ENCODE results near the gene SMIM10.
"Not testable (repeated sequence)": the region's sequence is repeated elsewhere in the genome, so short reads cannot be mapped to it uniquely, and the experiment has no call there.

Gene SMIM10

DNA sequence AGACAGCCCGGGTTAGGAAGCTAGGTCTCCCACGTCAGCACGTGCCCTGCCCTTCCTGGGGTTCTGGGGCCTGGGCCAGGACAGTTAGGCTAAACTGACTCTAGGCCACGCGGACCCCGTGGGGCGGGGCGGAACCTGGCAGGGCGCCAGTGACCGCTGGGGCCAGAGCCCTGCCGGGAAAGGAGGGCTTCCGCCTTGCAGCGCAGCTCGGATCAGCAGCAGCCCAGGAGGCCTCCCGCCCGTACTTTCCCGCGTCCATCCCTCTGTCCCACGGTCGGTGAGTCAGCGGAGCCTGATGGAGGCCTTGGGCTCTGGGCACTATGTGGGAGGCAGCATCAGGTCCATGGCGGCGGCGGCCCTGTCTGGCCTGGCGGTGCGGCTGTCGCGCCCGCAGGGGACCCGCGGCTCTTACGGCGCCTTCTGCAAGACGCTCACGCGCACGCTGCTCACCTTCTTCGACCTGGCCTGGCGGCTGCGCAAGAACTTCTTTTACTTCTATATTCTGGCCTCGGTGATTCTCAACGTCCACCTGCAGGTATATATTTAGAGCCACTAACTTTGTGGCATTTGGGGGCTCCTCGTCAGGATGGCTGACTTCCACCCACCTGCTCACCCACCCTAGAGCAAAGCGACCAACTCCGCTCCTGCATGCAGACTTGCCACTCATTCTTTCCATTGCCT lies at the start of gene SMIM10:
Gene SMIM10 (plus strand): TSS at position 191 of the 681 bp plus-strand sequence. CDS start 105 bp downstream, at position 296.
- in situ Hi-C loops (cut with MboI; ENCODE audit: low sequenced_read_pairs): no loop called here

DNA sequence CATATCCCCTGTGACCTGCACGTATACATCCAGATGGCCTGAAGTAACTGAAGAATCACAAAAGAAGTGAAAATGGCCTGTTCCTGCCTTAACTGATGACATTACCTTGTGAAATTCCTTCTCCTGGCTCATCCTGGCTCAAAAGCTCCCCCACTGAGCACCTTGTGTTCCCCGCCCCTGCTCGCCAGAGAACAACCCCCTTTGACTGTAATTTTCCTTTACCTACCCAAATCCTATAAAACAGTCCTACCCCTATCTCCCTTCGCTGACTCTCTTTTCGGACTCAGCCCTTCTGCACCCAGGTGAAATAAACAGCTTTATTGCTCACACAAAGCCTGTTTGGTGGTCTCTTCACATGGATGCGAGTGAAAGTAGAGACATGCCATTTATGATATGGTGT lies 44.4 kb upstream of the SMIM10 start:
- in situ Hi-C loops (cut with MboI; ENCODE audit: low sequenced_read_pairs): not testable (repeated sequence)

DNA sequence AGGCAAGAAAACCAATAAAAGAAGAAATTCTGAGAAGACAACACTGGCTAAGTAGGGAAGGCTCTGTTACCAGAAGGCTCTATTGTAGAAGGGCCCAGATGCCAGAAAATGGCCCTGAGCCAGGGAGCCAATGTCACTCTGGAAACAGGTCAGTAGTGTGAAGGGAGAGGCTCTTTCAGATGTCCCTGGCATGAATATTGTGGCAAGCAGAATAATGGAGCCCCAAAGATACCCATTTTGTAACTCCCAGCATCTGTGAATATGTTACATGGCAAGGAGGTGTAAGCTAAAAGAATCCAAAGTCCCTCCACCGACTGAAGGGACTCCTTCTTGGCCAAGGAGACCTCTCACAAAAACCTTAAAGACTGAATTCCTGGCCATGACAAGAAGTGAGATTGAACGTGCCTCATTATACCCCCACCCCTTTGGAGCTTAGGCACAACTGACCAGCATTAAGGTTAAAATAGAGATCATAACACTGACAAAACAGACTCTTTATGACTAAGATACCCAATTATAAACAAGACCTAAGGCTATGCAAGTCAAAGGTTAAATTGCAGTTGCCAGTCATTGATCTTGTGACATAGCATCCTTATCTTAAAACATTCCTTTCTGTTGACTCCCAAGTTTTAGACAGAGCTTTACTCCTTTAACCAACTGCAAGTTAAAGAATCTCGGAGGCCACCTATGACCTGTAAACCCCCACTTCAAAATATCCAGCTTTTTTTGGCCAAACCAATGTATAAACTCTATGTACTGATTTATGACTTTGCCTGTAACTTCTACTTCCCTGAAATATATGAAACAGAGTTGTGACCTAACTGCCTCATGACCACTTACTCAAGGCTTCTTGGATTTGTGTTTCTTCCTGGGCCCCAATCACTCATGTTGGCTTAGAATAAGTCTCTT lies 42.2 kb upstream of the SMIM10 start:
- in situ Hi-C loops (cut with MboI; ENCODE audit: low sequenced_read_pairs): no loop called here

DNA sequence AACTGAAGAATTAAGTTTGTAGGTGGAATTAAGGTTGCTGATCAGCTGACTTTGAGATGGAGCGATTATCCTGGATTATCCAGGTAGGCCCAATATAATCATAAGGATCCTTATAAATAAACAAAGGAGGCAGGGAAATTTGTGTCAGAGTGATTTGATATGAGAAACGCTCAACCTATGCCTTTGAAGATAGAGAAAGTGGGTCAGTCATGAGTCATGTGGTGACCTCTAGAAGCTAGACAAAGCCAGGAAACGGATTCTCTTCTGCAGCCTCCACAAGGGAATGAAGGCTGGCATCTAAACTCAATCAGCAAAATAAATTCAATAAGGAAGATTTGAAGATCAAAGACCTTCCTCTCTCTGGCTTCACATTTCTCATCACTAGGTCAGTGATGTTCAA lies 41.5 kb upstream of the SMIM10 start:
- in situ Hi-C loops (cut with MboI; ENCODE audit: low sequenced_read_pairs): no loop called here

DNA sequence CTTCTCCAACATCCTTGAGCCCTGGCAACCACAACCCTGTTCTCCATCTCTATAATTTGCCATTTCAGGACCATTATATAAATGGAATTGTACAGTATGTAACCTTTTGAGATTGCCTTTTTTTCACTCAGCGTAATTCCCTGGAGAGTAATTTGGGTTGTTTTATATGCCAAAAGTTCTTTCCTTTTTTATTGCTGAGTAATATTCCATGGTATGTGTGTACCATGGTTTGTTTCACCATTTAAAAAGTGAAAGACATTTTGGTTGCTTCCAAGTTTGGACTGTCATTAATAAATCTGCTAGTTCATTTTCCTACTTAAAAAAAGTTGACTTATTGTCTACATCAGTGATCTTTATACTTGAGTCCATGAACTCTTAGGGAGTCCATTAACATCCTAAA lies 33.0 kb upstream of the SMIM10 start:
- in situ Hi-C loops (cut with MboI; ENCODE audit: low sequenced_read_pairs): no loop called here

DNA sequence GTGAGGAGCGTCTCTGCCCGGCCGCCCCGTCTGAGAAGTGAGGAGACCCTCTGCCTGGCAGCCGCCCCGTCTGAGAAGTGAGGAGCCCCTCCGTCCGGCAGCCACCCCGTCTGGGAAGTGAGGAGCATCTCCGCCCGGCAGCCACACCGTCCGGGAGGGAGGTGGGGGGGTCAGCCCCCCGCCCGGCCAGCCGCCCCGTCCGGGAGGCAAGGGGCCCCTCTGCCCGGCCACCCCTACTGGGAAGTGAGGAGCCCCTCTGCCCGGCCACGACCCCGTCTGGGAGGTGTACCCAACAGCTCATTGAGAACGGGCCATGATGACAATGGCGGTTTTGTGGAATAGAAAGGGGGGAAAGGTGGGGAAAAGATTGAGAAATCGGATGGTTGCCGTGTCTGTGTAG lies 30.4 kb upstream of the SMIM10 start:
- in situ Hi-C loops (cut with MboI; ENCODE audit: low sequenced_read_pairs): not testable (repeated sequence)

DNA sequence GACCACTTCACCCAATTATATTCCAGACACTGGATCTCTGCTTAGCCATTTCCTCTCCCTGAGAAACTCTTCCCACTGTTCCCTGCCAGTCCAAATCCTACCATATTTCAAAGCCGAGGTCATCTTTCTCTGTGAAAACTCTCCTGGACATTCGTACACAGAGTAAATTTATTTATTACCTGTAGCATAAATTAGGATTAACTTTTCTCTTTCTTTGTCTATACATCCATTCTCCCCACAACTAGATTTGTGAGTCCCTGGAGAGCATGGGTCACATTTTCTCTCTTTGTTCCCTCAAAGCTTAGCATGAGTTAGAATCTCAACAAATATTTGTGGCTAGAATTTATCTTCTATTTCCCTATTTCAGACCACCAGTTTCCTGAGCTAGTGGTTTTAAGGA lies 27.8 kb upstream of the SMIM10 start:
- in situ Hi-C loops (cut with MboI; ENCODE audit: low sequenced_read_pairs): no loop called here

DNA sequence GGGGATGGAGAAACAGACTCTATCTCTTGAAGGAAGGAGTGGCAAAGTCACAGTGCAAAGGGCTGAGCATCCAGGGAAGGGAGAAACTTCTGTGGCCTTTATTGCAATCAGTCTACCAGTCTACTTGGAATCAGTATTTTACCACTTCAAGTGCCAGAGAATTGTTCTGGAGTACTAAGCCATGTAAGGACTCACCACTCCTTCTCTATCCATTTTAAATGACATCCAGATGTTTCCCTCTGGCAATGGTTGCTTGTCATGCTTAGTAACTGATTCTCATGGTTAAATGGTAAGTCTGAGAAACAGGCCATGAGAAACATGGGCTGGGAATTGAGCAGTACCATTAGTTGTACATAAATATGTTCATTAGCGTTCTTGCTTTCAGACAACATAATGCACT lies 21.1 kb upstream of the SMIM10 start:
- in situ Hi-C loops (cut with MboI; ENCODE audit: low sequenced_read_pairs): no loop called here

DNA sequence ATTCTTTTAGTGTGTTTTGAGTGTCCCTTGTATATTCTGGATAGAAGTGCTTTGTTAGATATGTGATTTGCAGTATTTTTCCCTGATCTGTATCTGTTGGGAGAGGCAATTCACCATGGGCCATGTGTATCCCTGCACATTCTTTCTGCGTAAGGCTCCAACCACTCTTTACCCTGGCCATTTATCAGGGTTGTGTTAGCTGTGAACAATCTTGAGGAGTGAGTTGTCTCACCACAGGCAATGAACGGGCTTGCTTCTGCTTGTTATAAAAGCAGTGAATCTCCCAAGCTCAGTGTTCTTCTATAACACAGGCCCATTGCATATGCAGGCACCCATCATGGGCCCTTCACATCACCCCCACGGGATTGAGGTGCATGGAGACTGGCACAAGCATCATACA lies 18.9 kb upstream of the SMIM10 start:
- in situ Hi-C loops (cut with MboI; ENCODE audit: low sequenced_read_pairs): no loop called here

DNA sequence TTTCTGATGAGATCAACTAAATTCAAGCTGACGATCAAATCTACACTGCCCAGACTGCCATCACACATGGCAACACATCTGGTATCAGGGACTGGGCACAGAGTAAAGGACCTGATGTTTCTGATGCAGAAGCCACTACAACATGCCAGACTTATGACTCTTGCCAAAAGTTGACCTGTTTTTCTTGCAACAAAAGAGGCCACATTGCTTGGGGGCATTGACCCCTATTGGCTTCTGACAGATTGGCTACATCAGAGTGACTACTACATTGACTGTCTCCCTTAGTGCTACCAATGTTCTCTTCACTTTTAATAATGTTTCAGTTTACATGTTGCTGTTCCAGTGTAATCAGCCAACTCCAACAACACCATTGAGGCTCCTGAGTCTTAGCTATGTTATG lies 15.3 kb upstream of the SMIM10 start:
- in situ Hi-C loops (cut with MboI; ENCODE audit: low sequenced_read_pairs): no loop called here

DNA sequence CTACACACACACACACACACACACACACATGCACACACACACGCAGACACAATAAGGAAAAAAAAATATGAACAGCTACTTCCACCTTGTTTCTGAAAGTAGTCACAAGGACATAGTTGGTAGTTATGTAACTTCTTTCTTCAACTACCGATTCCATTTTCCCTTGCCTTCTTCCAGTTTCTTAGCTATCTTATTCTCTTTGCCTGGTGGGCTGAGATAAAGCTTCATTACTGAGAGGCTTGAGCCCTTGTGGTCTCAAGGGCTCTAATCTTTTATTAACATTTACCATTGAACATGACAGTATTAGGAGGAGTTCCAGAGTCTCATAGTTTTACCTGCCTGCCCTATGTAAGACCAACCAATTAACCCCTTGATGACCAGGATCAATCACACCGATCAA lies 8.9 kb upstream of the SMIM10 start:
- in situ Hi-C loops (cut with MboI; ENCODE audit: low sequenced_read_pairs): no loop called here

DNA sequence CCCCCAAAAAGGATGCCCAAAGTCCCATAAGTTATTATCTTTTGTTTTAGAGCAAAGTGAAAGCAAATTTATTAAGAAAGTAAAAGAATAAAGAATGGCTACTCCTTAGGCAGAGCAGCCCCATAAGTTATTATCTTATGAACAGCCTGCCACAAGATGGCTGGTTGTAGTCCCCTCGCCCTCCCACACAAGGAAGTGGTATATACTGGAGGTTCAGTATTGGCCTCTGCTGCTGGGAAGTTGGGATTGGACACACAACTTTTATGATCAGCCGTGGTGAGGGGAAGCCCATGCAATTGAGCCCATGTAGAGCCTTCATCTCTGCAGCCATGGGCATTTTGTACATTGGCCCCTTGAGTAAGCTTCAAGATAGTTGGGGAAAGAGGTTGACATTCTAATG lies 8.0 kb upstream of the SMIM10 start:
- in situ Hi-C loops (cut with MboI; ENCODE audit: low sequenced_read_pairs): no loop called here

DNA sequence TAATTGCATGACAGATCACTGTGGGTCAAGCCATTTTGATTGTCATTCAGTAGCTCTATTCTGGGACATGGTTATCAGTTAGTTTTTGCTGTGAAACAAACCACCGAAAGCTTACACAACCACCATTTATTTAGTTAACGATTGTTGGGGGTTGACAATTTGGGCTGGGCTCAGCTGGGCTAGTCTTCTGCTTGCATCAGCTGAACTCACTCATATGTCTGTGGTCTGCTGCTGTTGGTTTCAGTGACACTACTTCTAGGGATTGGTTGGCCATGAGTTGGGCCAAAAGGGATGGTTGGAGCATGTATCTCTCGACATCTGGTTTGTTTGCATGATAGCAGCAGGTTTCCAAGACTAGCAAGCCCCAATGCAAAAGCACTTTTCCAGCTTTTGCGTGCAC lies 5.3 kb upstream of the SMIM10 start:
- in situ Hi-C loops (cut with MboI; ENCODE audit: low sequenced_read_pairs): no loop called here

DNA sequence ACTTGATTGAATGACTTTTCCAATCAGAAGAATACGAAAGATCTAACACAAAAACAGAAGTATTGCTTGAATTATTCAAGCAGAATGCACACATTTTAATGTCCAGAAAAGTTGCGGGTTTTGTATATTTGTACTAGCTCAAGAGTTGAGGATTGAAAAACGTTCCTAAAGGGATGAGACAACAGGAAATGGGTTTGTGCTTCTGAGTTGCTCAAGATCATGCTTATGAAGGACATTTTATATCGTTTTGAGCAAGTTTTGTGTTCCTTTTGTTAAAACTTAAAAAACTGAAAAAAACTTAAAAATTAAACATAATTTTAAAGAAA lies 353 bp upstream of the SMIM10 start:
- in situ Hi-C loops (cut with MboI; ENCODE audit: low sequenced_read_pairs): no loop called here

DNA sequence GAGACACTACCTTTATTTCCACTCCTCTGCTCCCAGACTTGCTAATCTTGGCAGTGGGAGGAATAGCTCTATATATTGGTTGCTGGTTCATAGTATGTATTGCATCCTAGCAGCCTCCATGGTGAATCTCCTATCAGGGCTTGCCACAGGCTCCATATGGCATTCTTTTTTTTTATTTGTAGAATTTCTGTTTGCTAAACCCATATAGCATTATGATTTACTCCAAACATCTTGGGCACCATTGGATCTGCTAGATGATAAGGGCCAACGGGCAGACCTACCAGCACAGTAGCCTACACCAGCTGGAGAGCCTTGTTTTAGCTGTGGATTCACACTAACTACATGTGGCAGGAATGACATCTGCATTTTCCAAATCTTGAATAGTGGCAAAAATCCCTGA lies 6.9 kb downstream of the SMIM10 start:
- in situ Hi-C loops (cut with MboI; ENCODE audit: low sequenced_read_pairs): no loop called here

DNA sequence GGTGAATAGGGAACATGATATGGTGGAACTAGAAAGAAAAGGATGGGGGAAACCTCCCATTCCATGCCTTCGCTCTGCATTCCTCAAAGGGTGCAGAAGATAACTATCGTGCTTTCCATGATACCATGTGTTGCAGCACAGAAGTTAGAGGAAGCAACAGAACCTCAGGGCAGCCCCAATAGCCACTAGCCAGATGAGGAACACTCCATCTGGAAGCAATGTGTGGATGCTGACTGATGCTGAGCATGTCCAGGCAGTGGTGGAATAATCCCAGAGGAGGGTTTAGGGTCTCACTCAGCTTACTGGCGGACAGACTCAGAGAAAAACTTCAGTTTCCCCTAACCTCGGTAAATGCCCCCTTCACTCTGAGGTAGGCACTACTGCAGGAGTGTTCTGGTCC lies 7.5 kb downstream of the SMIM10 start:
- in situ Hi-C loops (cut with MboI; ENCODE audit: low sequenced_read_pairs): no loop called here

DNA sequence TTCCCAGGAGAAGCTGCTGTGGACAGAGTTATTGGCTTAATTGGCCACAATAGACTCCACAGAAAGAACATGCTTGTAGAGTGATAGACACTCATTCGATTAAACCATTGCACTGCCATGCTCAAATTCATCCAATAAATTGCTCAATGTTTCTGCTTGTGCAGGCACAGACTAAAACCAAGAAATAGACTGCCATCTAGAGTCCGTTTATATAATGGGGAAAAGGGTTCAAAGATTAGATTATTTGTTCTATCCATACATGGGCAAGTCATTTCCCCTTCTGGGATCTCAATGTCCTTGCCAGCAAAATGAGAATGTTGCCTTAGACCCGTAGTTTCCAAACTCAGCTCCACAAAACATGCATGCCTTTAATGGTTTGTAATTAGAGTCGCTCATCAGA lies 8.7 kb downstream of the SMIM10 start:
- in situ Hi-C loops (cut with MboI; ENCODE audit: low sequenced_read_pairs): no loop called here

DNA sequence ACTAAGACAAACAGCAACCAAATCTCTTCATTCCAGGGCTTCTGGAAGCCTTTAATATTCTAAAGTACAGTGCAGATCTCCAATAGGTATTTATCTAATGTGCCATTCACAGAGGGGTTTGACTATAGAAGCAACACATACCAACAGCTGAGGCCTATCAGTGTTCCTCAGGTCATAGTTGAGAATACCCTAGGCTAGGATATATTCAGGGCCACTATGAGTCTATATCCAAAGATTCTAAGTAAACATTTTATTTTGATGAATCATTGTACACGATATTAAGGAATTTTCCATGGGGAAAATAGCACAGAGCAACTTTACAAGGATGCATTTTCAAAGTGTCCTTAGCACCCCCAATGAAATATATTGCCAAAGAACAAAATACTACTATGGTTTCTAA lies 9.7 kb downstream of the SMIM10 start:
- in situ Hi-C loops (cut with MboI; ENCODE audit: low sequenced_read_pairs): no loop called here

DNA sequence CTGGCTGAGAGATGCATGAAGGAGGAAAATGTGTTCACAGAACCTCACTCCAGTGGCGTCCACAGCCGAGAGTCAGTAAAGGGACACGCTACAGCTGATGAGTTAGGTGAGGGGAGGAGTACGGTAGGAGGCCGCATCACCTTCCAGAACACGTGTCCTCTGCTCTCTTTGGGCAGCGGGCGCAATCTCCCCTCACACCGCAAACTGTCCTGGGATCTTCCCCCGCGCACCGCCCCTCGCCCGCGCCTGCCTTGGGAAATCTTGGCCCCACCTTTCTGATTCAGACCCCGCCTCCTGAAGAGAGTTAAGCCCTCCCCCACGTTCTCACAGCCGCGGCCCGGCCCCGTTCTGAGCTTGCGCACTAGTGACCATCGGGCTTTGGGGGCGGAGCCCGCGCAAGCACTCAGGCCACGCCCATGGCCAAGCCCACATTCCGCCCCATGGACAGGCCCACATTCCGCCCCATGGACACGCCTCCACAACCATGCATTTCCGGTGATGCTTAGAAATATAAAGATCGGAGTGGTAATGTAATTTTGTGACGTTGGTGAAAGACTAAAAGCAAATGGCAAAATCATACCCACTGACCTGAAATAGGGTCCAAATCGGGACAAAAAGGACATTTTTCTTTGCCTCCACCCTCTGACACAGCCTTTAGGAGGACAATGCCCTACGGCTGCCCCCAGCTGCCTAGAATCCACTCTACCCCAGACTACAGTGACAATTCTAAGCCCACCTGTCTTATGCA lies 13.3 kb downstream of the SMIM10 start:
- in situ Hi-C loops (cut with MboI; ENCODE audit: low sequenced_read_pairs): no loop called here

DNA sequence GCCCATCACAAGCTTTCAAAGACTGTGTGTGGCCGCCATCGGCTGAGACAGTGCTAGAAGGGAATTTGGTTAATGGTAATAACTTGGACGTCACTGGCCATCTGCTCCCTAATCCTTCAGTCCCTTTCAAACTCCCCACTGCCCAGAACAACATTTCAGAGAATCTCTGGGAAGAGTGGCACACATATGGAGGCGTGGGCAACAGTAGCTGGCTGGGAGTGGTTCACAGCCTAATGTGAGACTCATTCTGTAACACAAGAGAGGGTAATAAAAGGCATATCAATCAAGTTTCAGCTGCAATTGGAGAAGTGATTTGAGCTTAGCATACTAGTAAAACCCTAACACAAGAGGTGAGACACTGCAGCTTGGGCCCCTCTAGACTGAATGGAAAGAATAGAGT lies 15.4 kb downstream of the SMIM10 start:
- in situ Hi-C loops (cut with MboI; ENCODE audit: low sequenced_read_pairs): no loop called here

DNA sequence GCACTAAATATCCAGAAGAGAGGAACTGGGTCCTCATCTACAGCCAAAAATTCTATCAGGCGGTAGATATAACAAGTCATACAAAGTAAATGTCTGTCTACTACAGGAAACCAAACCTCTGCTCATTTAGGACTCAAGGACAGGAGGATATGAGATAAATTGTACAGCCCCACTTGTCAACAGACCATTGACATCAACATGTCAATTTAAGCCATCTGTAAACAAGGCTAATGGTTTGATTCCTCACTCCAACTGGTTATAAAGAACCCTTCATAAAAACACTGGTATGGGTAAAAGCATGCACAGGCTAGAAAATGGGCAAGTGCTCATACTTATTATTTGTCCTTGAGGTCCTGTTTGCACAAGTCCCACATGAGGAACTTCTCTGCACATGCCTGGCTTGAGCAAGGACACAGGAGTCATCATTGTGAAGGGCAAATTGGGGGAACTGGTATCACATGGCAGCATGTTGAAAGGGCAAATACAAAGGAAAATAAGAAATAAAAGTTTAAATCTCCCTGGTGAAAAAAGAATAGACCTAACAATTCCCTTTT lies 18.3 kb downstream of the SMIM10 start:
- in situ Hi-C loops (cut with MboI; ENCODE audit: low sequenced_read_pairs): no loop called here

DNA sequence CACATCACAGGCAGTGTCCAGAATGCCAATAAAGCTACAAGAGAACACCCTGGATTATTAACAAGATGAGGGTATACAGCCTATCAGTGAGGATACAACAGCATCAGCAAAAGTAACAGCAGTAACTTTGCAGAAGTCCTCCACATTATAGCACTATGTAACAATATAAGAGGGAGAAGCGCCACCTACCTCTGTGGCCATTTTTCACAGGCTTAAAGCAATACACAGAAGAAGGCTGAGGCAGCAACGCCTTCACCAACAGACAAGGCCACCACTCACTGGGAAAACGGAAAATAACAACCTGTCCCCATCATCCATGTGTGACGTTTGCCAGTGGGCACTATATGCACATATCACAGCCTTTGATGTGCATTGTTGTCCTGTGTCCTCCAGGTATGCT lies 19.0 kb downstream of the SMIM10 start:
- in situ Hi-C loops (cut with MboI; ENCODE audit: low sequenced_read_pairs): no loop called here
